H1 (cell line): ENCODE measurements around the gene NOX5.

Source experiments
- CTCF ChIP-seq, 3 experiments: IDR thresholded peaks; 1 replicate in 2 of 3; 2 replicates in 1 of 3; pipeline versions ENCODE4 v1.5.1 to v1.6.1; 2011; ENCODE audit warnings: low read length in 3 of 3, mild to moderate bottlenecking in 3 of 3, inconsistent platforms in 2 of 3, low read depth in 1 of 3, moderate library complexity in 1 of 3; ENCODE audit not compliant: insufficient read depth in 1 of 3; ENCODE audit errors: control extremely low read depth in 1 of 3
- EZH2 ChIP-seq: fragments of 200-600 bp; sonication (generic); IDR thresholded peaks from 2 replicates; pipeline ENCODE4 v1.7.1; 2012; ENCODE audit warnings: low read depth, mild to moderate bottlenecking, moderate library complexity, low read length, inconsistent platforms; ENCODE audit not compliant: severe bottlenecking
- GTF2F1 ChIP-seq: IDR thresholded peaks from 2 replicates; pipeline ENCODE4 v1.6.1; 2012; ENCODE audit warnings: low read depth, low read length, improper control_type of control experiment, borderline replicate concordance
- POLR2A ChIP-seq, 2 experiments: IDR thresholded peaks; 1 replicate in 1 of 2; 2 replicates in 1 of 2; pipeline ENCODE4 v1.6.1; 2011; ENCODE audit warnings: low read depth in 2 of 2, low read length in 2 of 2, mild to moderate bottlenecking in 2 of 2; ENCODE audit errors: control extremely low read depth in 1 of 2
- SIX5 ChIP-seq: IDR thresholded peaks from 2 replicates; pipeline ENCODE4 v1.6.1; 2011; ENCODE audit warnings: mild to moderate bottlenecking, low read depth, low read length
- USF2 ChIP-seq: IDR thresholded peaks from 2 replicates; pipeline ENCODE4 v1.6.1; 2011; ENCODE audit warnings: low read length, improper control_type of control experiment

- TF ChIP-seq CTCF (IDR thresholded peaks at IDR 0.05; ENCODE audit: control extremely low read depth in 1 of 3, insufficient read depth in 1 of 3, low read depth in 1 of 3, low read length in 3 of 3) (no peak), POLR2A (IDR thresholded peaks at IDR 0.05; ENCODE audit: control extremely low read depth in 1 of 2, low read depth in 2 of 2, low read length in 2 of 2) (no peak), EZH2 (no peak), GTF2F1 (no peak), SIX5 (no peak), USF2 (no peak)
These were observed 91.0 kb downstream of the NOX5 start for GRCh38 chr15:69105451-69105985.
